KMS-11 (cell line): ENCODE data around the gene MYO1H.

ENCODE experiments used
- H2AFZ ChIP-seq: fragments of 200-600 bp; sonication (generic); 2 replicates; pipeline ENCODE4 v1.6.1; 2016; ENCODE audit warnings: antibody characterized with exemption, mixed run types, low read depth
- H3K27ac ChIP-seq: fragments of 200-600 bp; sonication (generic); 2 replicates; pipeline ENCODE4 v1.6.1; 2016; ENCODE audit warnings: mild to moderate bottlenecking, mixed run types
- H3K27me3 ChIP-seq: fragments of 200-600 bp; sonication (generic); 2 replicates; pipeline ENCODE4 v1.6.1; 2017; ENCODE audit warnings: mild to moderate bottlenecking, low read depth, mixed run types, moderate library complexity; ENCODE audit not compliant: insufficient read depth
- H3K36me3 ChIP-seq: fragments of 200-600 bp; sonication (generic); 2 replicates; pipeline ENCODE4 v1.6.1; 2017; ENCODE audit warnings: mild to moderate bottlenecking, mixed run types; ENCODE audit not compliant: insufficient read depth
- H3K4me1 ChIP-seq: fragments of 200-600 bp; sonication (generic); 2 replicates; pipeline ENCODE4 v1.6.1; 2016; ENCODE audit warnings: mild to moderate bottlenecking, low read depth, mixed run types; ENCODE audit not compliant: poor library complexity, severe bottlenecking
- H3K4me2 ChIP-seq: fragments of 200-600 bp; sonication (generic); 2 replicates; pipeline ENCODE4 v1.7.0; 2016; ENCODE audit warnings: mild to moderate bottlenecking, mixed run types
- H3K4me3 ChIP-seq: fragments of 200-600 bp; sonication (generic); IDR thresholded peaks from 2 replicates; pipeline ENCODE4 v1.6.1; 2017; ENCODE audit warnings: low read depth, low read length, mixed read lengths; ENCODE audit not compliant: insufficient read depth
- H3K79me2 ChIP-seq: fragments of 200-600 bp; sonication (generic); 2 replicates; pipeline ENCODE4 v1.6.1; 2016; ENCODE audit warnings: low read depth, mixed run types; ENCODE audit not compliant: insufficient read depth
- H3K9ac ChIP-seq: fragments of 200-600 bp; sonication (generic); 2 replicates; pipeline ENCODE4 v1.6.1; 2016; ENCODE audit warnings: mild to moderate bottlenecking, mixed run types
- H4K20me1 ChIP-seq: fragments of 200-600 bp; sonication (generic); 2 replicates; pipeline ENCODE4 v1.6.1; 2016; ENCODE audit warnings: mild to moderate bottlenecking, mixed run types; ENCODE audit not compliant: insufficient read depth
- CTCF ChIP-seq: fragments of 200-600 bp; sonication (generic); conservative IDR thresholded peaks from 2 replicates; pipeline ENCODE4 v1.6.1; 2017; ENCODE audit warnings: low read depth, mild to moderate bottlenecking, antibody characterized with exemption, low read length, moderate library complexity, mixed read lengths

Gene MYO1H

GRCh38 chr12:109304485-109304884 is 43.2 kb upstream of the MYO1H start:
- no peak overlapping the region for H2AFZ ChIP-seq
- H3K27me3 ChIP-seq = no peaks in the 10 kb centered on the region; the same call in 1 of the 2 replicates
- H3K27ac ChIP-seq = no peak overlapping the region
- no peaks in the 10 kb centered on the region for H3K36me3 ChIP-seq
- no peak overlapping the region for H3K9ac ChIP-seq
- H3K4me1 ChIP-seq = no peaks in the 10 kb centered on the region
- H3K79me2 ChIP-seq = no peaks in the 10 kb centered on the region
- TF ChIP-seq CTCF = no peak
- H3K4me3 ChIP-seq = no peak overlapping the region
- H3K4me2 ChIP-seq = no peak overlapping the region
- no peaks in the 10 kb centered on the region for H4K20me1 ChIP-seq

GRCh38 chr12:109305547-109305946 is 42.2 kb upstream of the MYO1H start:
- no peak overlapping the region for H3K9ac ChIP-seq
- no peaks in the 10 kb centered on the region for H3K79me2 ChIP-seq
- H3K36me3 ChIP-seq = no peaks in the 10 kb centered on the region
- H3K4me3 ChIP-seq = no peak overlapping the region
- H3K4me2 ChIP-seq = no peak overlapping the region
- H3K27me3 ChIP-seq = no peaks in the 10 kb centered on the region; the same call in 1 of the 2 replicates
- no peak overlapping the region for H3K27ac ChIP-seq
- H2AFZ ChIP-seq = no peak overlapping the region
- H4K20me1 ChIP-seq = no peaks in the 10 kb centered on the region
- no peak for TF ChIP-seq CTCF
- H3K4me1 ChIP-seq = peaks cover under 1% of the 10 kb centered on the region

- TF ChIP-seq CTCF = no peak
- H3K4me3 ChIP-seq = no peak overlapping the region
- no peaks in the 10 kb centered on the region for H3K36me3 ChIP-seq
- no peak overlapping the region for H3K9ac ChIP-seq
- no peaks in the 10 kb centered on the region; the same call in 1 of the 2 replicates for H3K27me3 ChIP-seq
- no peak overlapping the region for H3K27ac ChIP-seq
- H3K79me2 ChIP-seq = no peaks in the 10 kb centered on the region
- H4K20me1 ChIP-seq = no peaks in the 10 kb centered on the region
- no peak overlapping the region for H2AFZ ChIP-seq
- peaks cover 9% of the 10 kb centered on the region for H3K4me1 ChIP-seq
- no peak overlapping the region for H3K4me2 ChIP-seq
Observed at GRCh38 chr12:109307051-109307450, 40.6 kb upstream of the MYO1H start.

GRCh38 chr12:109308534-109309380 is 38.9 kb upstream of the MYO1H start, which contains the start of gene FOXN4:
TSS of gene FOXN4 (minus strand) at chr12:109309284. CDS start at chr12:109308321, 963 bp downstream.
- Histone ChIP-seq H3K4me3 (no peak within 1 kb of the TSS), H3K79me2 (no peaks in the 10 kb centered on the region), H3K4me1 (peaks cover 9% of the 10 kb centered on the region), H3K27me3 (no peaks in the 10 kb centered on the region; the same call in 1 of the 2 replicates), H3K9ac (peak within 1 kb of the TSS; percentile 61; the same call in 1 of the 2 replicates), H2AFZ (peak within 1 kb of the TSS; percentile 78), H3K36me3 (no peaks in the 10 kb centered on the region), H3K4me2 (peak within 1 kb of the TSS; percentile 76), H4K20me1 (no peaks in the 10 kb centered on the region), H3K27ac (peak within 1 kb of the TSS; percentile 50)
- no peak for TF ChIP-seq CTCF
